Stimulated activated CD4-positive, alpha-beta T cell treated with anti-CD3 and anti-CD28 coated beads, Interleukin-1b, Interleukin-23, amount 100 ng/mL, for 24 hours (primary cell): Measurements from ENCODE around the gene AMOTL2.

Source experiments
- DNase-seq, 4 experiments: peaks; one replicate each; pipeline ENCODE4 v3.0.0-alpha.2; 2020; ENCODE audit warnings: low read depth in 4 of 4, low spot score in 1 of 4

AMOTL2 gene

DNA sequence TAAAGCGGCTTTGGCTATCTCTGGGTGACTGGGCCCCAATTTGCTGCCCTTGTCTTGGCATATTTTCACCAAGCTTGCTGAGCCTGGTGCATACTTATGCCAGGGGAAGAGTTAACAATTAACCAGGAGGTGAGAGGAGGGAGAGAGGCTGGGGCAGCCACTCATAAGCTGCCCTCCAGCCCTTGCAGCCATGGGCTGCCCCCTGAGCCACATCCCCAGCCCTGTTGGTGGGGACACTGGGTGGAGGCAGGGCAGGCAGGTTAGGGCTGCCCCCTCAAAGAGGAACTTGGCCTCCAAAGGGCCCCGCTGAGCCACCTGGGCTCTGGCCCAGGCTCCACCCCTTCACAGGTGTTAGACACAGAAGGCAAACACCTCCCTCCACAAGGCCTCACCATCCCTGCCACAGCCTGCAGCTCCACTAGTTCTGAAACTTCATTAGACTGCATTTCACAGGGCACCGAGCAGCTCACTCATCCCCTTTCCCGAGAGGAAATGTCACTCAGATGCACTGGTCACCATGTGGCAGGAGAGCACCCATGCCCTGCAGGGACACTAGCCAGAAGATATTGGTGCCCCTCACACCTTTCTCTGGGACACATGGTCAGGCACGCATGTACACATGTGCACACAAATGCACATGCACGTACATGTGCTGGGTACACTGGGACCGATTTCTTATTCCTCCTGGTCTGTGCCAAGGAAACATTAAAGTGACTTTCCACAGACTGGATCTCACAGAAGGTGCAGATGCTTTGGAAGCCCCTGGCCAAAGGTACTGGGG lies 20.2 kb downstream of the AMOTL2 start:
- DNase-seq, result no peak

DNA sequence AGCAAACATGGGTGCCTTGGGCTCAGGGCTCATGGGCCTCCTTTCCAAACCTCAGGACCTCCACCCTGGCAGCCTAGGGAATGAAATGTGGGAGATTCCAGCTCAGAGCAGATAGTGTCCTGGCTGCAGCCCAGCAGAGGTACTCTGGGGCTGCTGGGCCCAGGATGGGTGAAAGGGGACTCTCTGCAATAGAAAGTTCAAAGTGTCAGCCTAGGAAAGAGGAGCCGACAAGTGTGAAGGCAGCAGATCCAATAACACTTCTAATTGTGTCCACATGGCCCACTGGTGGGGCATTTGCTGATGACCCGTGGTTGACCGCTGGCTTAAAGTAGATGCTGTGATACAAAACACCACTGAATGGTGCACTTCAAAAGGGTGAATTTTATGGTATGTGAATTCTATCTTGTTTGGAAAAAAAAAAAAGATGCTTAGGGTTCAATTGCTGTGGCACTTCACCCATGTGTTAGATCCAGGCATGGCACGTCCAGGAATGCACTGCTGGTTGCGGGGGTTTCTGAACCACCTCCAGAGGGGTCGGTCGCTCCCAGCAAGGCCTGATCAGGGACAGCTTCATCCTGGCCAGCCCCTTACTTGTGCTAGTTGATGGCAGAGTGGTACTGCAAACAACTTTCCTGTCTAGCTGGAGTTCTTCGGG lies 20.9 kb downstream of the AMOTL2 start:
- no peak for DNase-seq

DNA sequence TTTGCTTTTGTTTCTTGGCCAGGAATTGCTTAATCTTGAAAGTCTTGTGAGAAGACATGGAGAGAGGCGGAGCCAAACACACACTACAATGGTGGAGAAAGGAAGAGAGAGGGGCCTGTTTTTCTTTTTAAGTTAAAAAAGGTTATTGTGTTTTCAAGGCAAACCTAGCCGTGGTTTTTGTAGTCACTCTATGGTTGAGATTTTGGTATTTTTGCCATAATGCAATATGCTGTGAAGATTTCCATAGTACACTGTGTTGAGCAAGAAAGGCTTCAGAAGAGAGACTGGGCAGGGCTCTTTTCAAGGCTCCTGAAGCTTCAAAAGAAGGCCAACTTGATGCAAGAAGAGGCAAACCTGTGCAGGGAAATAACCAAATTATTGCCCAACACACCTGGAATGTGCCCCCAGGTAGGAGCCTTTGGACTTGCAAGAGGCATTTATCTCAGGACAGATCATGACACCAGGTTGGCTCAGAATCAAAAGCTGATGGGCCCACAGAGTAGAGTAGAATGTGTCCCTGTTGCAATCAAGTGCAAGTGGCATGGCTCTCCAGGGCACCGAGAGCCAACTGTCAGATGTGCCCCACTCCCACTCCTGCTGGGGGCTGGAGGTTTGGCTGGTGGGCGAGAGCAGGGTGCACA lies 22.1 kb downstream of the AMOTL2 start:
- DNase-seq, result no peak

GRCh38 chr3:134351427-134351826 lies 22.8 kb downstream of the AMOTL2 start:
- no peak for DNase-seq

DNA sequence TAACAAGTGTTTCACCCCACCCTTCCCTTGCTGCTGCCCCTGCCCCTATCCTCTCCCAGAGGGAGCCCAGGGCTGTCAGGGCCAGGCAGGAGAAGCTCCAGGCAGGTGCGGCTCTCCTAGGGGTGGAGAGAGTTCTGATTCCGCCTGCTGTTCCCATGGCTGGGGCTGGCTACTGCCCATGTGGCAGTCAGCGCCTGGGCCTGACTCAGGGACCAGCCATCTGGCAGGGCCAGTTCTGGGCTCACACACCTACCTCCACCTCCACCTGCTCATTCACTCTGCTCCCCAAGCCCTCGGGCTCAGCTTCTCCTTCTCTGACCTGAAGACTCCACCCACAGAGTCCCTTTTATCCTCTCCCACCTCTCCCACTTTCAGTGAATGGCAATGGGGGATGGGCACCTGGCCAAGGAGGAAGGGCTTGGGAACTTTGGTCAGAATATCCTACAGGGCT lies 23.4 kb downstream of the AMOTL2 start:
- DNase-seq, result no peak

- DNase-seq, result no peak
Observed at GRCh38 chr3:134350266-134350665, 24.0 kb downstream of the AMOTL2 start.

DNA sequence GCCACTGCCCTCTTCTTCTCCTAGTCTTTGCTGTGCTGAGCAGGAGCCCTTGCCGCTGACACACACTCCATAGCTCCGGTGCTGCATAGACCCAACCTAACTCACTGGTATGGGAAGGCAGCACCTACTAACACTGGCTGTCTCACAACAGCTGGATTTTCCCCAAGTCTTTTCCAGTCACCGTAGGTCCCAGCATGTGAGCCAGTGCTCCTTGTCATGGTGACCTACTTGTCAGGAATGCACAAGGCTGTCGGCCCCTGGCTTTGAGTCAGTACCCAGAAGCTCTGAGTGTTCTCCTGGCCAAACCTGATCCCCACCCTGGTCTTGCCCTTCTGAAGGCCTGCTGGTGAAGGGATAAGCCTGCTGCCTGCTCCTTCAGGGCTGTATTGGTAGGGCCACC lies 25.7 kb downstream of the AMOTL2 start:
- no peak for DNase-seq

GRCh38 chr3:134347551-134347950 lies 26.7 kb downstream of the AMOTL2 start:
- DNase-seq, result no peak

- DNase-seq, result no peak
Observed at GRCh38 chr3:134346744-134347143, 27.5 kb downstream of the AMOTL2 start.

DNA sequence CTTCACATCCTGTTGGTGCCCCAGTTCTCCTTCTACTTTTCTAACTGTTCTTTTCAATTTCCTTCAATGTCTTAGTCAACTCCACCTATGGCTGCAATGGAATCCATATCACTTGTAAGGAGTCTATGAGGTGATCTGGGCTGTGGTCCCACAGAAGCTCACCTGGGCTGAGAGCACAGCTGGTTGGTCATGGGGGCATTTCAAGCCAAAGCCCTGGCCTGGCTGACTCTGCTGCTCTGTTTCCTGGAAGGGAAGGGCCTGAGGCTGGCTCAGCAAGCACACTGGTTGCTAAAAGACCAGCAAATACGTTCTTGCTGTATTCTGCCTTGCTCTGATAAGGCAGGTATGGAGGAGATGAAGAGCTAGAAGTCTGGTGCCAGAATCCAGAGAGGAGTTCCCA lies 29.0 kb downstream of the AMOTL2 start:
- no peak for DNase-seq

DNA sequence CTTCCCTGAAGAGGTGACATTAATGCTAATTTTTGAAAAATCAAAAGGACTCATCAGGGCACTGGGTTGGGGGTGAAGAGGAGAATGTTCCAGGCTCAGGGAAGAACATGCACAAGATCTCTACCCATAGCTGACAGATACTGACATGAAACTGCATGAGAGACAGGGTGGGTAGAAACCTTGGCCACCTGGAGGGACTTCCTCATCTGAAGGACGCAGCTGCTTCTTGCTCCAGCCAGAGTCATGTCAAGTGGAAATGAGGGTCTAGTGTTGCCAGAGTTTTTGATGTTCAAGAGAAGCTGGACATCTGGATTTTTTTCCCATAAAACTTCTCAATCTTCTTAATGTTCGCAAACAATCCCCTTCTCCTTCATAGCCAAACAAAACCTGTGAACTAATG lies 29.7 kb downstream of the AMOTL2 start:
- DNase-seq, result no peak

- DNase-seq, result no peak
Observed at GRCh38 chr3:134342259-134342658, 32.0 kb downstream of the AMOTL2 start.

- DNase-seq, result no peak
Observed at GRCh38 chr3:134341389-134341788, 32.9 kb downstream of the AMOTL2 start.

- DNase-seq, result no peak
Observed at GRCh38 chr3:134340982-134341365, 33.3 kb downstream of the AMOTL2 start.

- DNase-seq, result no peak
Observed at GRCh38 chr3:134340362-134340981, 33.8 kb downstream of the AMOTL2 start.

GRCh38 chr3:134339913-134340312 lies 34.3 kb downstream of the AMOTL2 start:
- no peak for DNase-seq

DNA sequence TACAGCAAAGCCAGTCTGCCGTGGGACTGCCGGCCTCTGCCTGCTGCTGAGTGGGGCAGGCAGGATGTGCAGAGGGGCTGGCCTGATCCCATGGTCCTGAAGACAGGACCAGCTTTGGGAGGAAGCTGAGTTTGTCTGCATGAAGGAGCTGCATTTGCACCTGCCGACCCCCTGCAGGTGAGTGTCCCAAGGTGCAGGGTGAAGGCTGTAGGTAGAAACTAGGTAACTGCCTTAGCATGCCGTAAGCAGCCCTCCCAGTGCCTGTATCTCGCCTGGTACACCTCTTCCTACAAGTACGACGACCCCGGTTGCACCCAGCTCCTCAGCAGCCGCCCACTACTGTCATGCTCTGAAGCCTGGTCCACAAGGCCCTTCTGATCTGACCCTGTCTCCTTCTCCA lies 34.9 kb downstream of the AMOTL2 start:
- no peak for DNase-seq

DNA sequence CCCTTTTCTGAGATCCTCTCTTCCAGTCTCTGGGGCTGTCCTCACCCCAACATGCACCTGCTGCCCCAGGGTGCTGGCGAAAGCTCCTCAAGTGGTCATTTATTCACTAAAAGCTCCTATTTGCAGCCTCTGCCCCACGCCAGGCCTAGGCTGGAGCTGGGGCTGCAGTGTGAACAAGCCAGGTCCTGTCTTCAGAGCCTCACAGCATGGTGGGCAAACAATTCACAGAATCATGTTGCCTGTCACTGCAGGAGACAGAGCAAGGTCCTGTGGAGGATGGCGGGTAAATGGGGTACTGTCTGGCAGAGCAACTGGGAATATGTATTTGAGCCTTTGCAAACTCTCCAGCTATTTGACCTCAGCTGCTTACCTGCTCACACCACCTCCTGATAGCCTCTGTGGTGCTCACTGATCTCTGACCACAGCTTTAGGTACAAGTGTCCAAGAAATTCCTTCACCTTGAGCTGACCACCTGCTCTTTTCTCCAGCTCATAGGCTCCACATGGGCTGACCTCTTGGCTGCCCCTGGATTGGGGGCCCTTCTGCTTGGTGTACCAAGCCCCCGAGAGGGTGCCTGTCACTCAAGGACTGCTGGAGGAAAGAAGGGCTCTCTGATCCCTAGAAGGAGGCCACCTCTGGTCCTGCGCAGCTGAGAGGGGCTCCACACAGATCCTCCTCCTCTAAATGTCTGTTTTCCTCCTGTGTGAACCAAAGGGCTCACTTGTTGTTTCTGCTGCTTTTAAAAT lies 35.6 kb downstream of the AMOTL2 start:
- no peak for DNase-seq

DNA sequence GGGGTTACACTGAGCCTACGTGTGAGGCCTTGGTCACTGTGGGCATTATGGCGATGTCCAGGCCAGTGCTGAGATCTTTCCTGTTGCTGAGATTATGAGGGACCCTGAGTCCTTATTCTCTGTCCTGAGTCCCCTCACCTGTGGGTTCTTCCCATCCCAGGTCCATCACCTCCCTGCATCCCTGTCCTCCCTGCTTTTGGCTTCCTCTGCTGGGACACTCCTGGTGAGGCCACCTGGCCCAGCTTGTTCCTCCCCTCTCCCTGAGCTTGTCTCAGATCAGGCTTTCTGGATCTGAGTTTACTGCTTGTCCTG lies 36.1 kb downstream of the AMOTL2 start:
- DNase-seq, result no peak

GRCh38 chr3:134337511-134338200 lies 36.6 kb downstream of the AMOTL2 start:
- no peak for DNase-seq

DNA sequence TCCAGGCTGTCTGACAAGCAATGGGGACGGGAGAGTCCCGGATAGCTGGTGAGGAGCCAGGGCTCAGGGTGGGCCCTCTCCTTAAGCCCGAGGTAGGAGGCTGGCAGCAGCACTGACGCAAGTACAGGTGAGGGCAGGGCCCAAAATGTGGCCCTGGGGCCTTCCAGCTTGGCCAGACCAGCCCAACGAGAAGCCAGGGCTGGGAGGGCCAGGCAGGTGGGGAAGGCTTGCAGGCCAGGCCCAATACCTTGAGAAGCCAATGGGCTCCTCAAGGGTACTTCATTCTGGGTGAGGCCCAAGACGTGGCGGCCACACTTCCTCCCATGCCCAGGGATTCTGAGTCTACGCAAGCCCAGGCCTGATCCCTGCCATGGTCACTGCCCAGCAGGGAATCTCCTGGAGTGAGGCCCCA lies 37.2 kb downstream of the AMOTL2 start:
- no peak for DNase-seq
